HepG2 (cell line): Measurements from ENCODE around the gene PALMD. TPM values are rescaled to one million over a fixed set of nuclear protein-coding genes. Genes with fewer than 3 reads are reported as not detected.

ENCODE experiments used
- ATAC-seq: fragments of 200-7000 bp; cut with Tn5 transposase; 3 replicates; pipeline ENCODE4 v1.9.1; 2020; ENCODE audit warnings: mild to moderate bottlenecking, moderate library complexity
- BruUV-seq: library from RNA; stranded (reverse); fragments of 400-500 nt; replicated peaks from 2 replicates; lab custom pipeline; 2021; lab: Mats Ljungman, UMichigan
- CTCF ChIA-PET: fragments of 300-600 bp; formaldehyde crosslinking; extraction: SDS; loops from one replicate; lab custom pipeline; 2021; ENCODE audit warnings: low total read pairs, inconsistent platforms, low intra/inter-chr PET ratio; lab: Yijun Ruan, JAX
- POLR2A ChIA-PET: fragments of 350-600 bp; sonication (Branson Sonifier 250); formaldehyde crosslinking; loops from one replicate; lab custom pipeline; 2020; ENCODE audit warnings: antibody characterized with exemption, inconsistent platforms; lab: Yijun Ruan, JAX
- DNase-seq: peaks from one replicate; pipeline ENCODE4 v3.0.0-alpha.2; 2015; ENCODE audit warnings: low spot score
- FAIRE-seq: peaks from 3 replicates; lab custom pipeline; 2011; peaks lifted over from hg19 to GRCh38; lab: Jason Lieb, UNC
- H2AFZ ChIP-seq: one replicate; pipeline ENCODE4 v1.6.1; 2011; ENCODE audit warnings: low read length, inconsistent platforms
- H3K27ac ChIP-seq: fragments of 300-600 bp; 3 replicates; pipeline ENCODE4 v1.8.0; 2011; ENCODE audit warnings: mixed run types, mild to moderate bottlenecking, mixed read lengths, low read length, inconsistent platforms; ENCODE audit not compliant: insufficient read depth; ENCODE audit errors: extremely low read length
- H3K27me3 ChIP-seq, 2 experiments: fragments of 200-600 bp in 1 of 2; 2 replicates in 1 of 2; 3 replicates in 1 of 2; pipeline versions ENCODE4 v1.6.0 to v1.8.0; 2011; ENCODE audit warnings: low read length in 2 of 2, mild to moderate bottlenecking in 2 of 2, moderate library complexity in 2 of 2, inconsistent platforms in 1 of 2; ENCODE audit not compliant: insufficient read depth in 2 of 2, control insufficient read depth in 1 of 2
- H3K36me3 ChIP-seq, 2 experiments: fragments of 200-600 bp in 1 of 2; replicated peaks in 1 of 2; 2 replicates in 1 of 2; 3 replicates in 1 of 2; pipeline versions ENCODE4 v1.5.1 to v1.8.0; 2011; ENCODE audit warnings: low read length in 2 of 2, inconsistent platforms in 1 of 2; ENCODE audit not compliant: insufficient read depth in 2 of 2, control insufficient read depth in 1 of 2
- H3K4me1 ChIP-seq: 2 replicates; pipeline ENCODE4 v1.5.1; 2012; ENCODE audit warnings: low read length, inconsistent platforms; ENCODE audit not compliant: insufficient read depth
- H3K4me2 ChIP-seq: 2 replicates; pipeline ENCODE4 v1.6.0; 2011; ENCODE audit warnings: low read depth, low read length, inconsistent platforms
- H3K4me3 ChIP-seq, 3 experiments: fragments of 200-600 bp in 1 of 3; sonication (generic), shearing (Covaris generic) in 1 of 3; replicated peaks in 1 of 3; 2 replicates each; pipeline ENCODE4 v1.5.1; 2011 to 2016; ENCODE audit warnings: low read length in 3 of 3, inconsistent platforms in 2 of 3, low read depth in 2 of 3, mild to moderate bottlenecking in 2 of 3, control low read depth in 1 of 3, mixed read lengths in 1 of 3; ENCODE audit not compliant: insufficient read depth in 1 of 3
- H3K79me2 ChIP-seq: one replicate; pipeline ENCODE4 v1.6.1; 2011; ENCODE audit warnings: low read length, inconsistent platforms; ENCODE audit not compliant: insufficient read depth
- H3K9ac ChIP-seq: 2 replicates; pipeline ENCODE4 v1.6.0; 2011; ENCODE audit warnings: mild to moderate bottlenecking, low read depth, low read length, inconsistent platforms; ENCODE audit not compliant: insufficient read depth
- H3K9me3 ChIP-seq: 2 replicates; pipeline ENCODE4 v1.5.1; 2012; ENCODE audit warnings: mild to moderate bottlenecking, low read length
- H4K20me1 ChIP-seq: 2 replicates; pipeline ENCODE4 v1.6.0; 2011; ENCODE audit warnings: inconsistent platforms, mild to moderate bottlenecking, low read length, moderate library complexity; ENCODE audit not compliant: insufficient read depth
- BORCS8-MEF2B ChIP-seq: sonication (generic); formaldehyde crosslinking; IDR thresholded peaks from 2 replicates; pipeline ENCODE4 v1.8.0; 2022; ENCODE audit warnings: mild to moderate bottlenecking, missing genetic modification reagents
- DR1 ChIP-seq: sonication (generic); formaldehyde crosslinking; IDR thresholded peaks from 2 replicates; pipeline ENCODE4 v1.8.0; 2021; ENCODE audit warnings: mild to moderate bottlenecking, missing genetic modification reagents, inconsistent platforms
- GZF1 ChIP-seq: sonication (generic); formaldehyde crosslinking; IDR thresholded peaks from 2 replicates; pipeline ENCODE4 v1.5.1; 2020; ENCODE audit warnings: mild to moderate bottlenecking, missing genetic modification reagents
- HNRNPH1 ChIP-seq: fragments of 200-400 bp; formaldehyde crosslinking; optimal IDR thresholded peaks from 2 replicates; pipeline ENCODE3; 2017; ENCODE audit warnings: mild to moderate bottlenecking, low read depth, low read length
- ZNF335 ChIP-seq: sonication (generic); formaldehyde crosslinking; IDR thresholded peaks from 2 replicates; pipeline ENCODE4 v1.4.0; 2020; ENCODE audit warnings: missing genetic modification reagents
- ZNF337 ChIP-seq: sonication (generic); formaldehyde crosslinking; IDR thresholded peaks from 2 replicates; pipeline ENCODE4 v1.5.1; 2020; ENCODE audit warnings: missing genetic modification reagents, low read depth, mild to moderate bottlenecking, borderline replicate concordance
- ZNF563 ChIP-seq: sonication (generic); formaldehyde crosslinking; IDR thresholded peaks from 2 replicates; pipeline ENCODE4 v1.8.0; 2022; ENCODE audit warnings: mild to moderate bottlenecking, moderate library complexity, missing genetic modification reagents
- in situ Hi-C: cut with HindIII; loops from 2 replicates; pipeline ENCODE4 v1.10.0; 2017; ENCODE audit warnings: low pct_unique_long_range_greater_than_20kb; ENCODE audit not compliant: extremely low pct_ligation_motif_present
- intact Hi-C: fragments of 100-400 bp; cut with micrococcal nuclease; formaldehyde crosslinking; loops from one replicate; pipeline ENCODE4 v1.10.0; 2022; ENCODE audit not compliant: unreplicated experiment
- polyA plus RNA-seq, 8 experiments: library from polyadenylated mRNA; depleted of rRNA in 3 of 8; stranded (reverse) in 7 of 8; unstranded in 1 of 8; fragments of >200 nt; fragmentation: Illumina TruSeq in 4 of 8; extraction: Trizol in 4 of 8; gene quantifications; 2 replicates each; pipeline versions ENCODE4 v1.2.1 to v1.2.3, GENCODE V29; 2011 to 2016; ENCODE audit warnings: low read depth in 4 of 8, missing spikeins in 1 of 8, mixed read lengths in 1 of 8; ENCODE audit not compliant: insufficient read depth in 1 of 8
- total RNA-seq, 5 experiments: library from RNA; depleted of rRNA; stranded (reverse); fragments of >200 nt; fragmentation: Illumina TruSeq; extraction: Trizol; gene quantifications; 2 replicates each; pipeline ENCODE4 v1.2.3, GENCODE V29; 2016; ENCODE audit warnings: low read depth in 1 of 5
- TF ChIP-seq, protein P1 (sequence below): sonication (generic); formaldehyde crosslinking; IDR thresholded peaks from 2 replicates; pipeline ENCODE4 v1.5.0; 2020; ENCODE audit warnings: mild to moderate bottlenecking, missing genetic modification reagents
- TF ChIP-seq, protein P2 (sequence below): sonication (generic); formaldehyde crosslinking; IDR thresholded peaks from 2 replicates; pipeline ENCODE4 v1.4.0; 2020; ENCODE audit warnings: missing genetic modification reagents
- TF ChIP-seq, protein P3 (sequence below), 2 experiments: sonication (generic) in 1 of 2; formaldehyde crosslinking in 1 of 2; IDR thresholded peaks; 2 replicates each; pipeline versions ENCODE4 v1.6.1 to v1.9.0; 2014 to 2022; ENCODE audit warnings: antibody characterized with exemption in 1 of 2, borderline replicate concordance in 1 of 2, inconsistent platforms in 1 of 2, low read depth in 1 of 2, missing genetic modification reagents in 1 of 2

The PALMD gene
- total and polyA plus RNA-seq, 2 of the 13 experiments (the other 11 are each of a cell fraction or from before 2014, with no cell fraction given): 5.5 to 31.1 TPM

DNA sequence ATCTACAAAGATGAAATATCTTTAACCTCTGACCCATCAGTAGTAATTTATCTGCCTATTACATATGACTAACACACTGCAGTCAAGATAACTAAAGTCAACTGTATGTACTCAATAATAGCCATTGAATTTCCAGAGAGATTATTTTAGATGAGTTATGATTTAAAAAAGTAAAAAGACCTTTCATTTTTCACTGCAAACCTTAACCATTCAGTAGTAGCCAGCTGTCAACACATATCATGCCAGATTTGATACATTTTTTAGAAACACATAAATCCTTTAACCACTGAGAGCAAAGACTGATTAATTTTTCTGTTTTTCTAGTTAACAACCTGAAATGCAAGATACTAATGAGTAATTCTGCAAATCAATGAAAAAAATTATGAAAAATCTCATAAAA lies 31.0 kb downstream of the PALMD start:
- no peak overlapping the region for H3K9ac ChIP-seq
- CTCF ChIA-PET: no interaction called here
- no TSS peak for BruUV-seq

More for the DNA sequence above, 31.0 kb downstream of the PALMD start:
- H3K27ac ChIP-seq: no peak overlapping the region
- ATAC-seq (no peak), DNase-seq (no peak), FAIRE-seq (no peak)
- H3K79me2 ChIP-seq: no peaks in the 10 kb centered on the region
- H2AFZ ChIP-seq: no peak overlapping the region
- POLR2A ChIA-PET: no interaction called here
- no peak overlapping the region for H3K4me3 ChIP-seq
- intact Hi-C loops (no loop called here), in situ Hi-C loops (no loop called here)
- 0 out of 2 replicates have a peak, but pooled peaks cover 7% of the 10 kb centered on the region for H3K4me1 ChIP-seq
- no peak overlapping the region for H3K4me2 ChIP-seq
- H3K9me3 ChIP-seq: no peaks in the 10 kb centered on the region
- H3K36me3 ChIP-seq: peaks cover 13 to 54% of the 10 kb centered on the region in 2 experiments
- no peaks in the 10 kb centered on the region for H3K27me3 ChIP-seq
- no peaks in the 10 kb centered on the region for H4K20me1 ChIP-seq
- TF ChIP-seq DR1: no peak
- TF ChIP-seq GZF1 (CRISPR knock-in tag): no peak
- no peak for TF ChIP-seq ZNF563 (CRISPR knock-in tag)
- no peak for TF ChIP-seq BORCS8-MEF2B (CRISPR knock-in tag)
- no peak for TF ChIP-seq ZNF337 (CRISPR knock-in tag)
- TF ChIP-seq, protein P1, sequence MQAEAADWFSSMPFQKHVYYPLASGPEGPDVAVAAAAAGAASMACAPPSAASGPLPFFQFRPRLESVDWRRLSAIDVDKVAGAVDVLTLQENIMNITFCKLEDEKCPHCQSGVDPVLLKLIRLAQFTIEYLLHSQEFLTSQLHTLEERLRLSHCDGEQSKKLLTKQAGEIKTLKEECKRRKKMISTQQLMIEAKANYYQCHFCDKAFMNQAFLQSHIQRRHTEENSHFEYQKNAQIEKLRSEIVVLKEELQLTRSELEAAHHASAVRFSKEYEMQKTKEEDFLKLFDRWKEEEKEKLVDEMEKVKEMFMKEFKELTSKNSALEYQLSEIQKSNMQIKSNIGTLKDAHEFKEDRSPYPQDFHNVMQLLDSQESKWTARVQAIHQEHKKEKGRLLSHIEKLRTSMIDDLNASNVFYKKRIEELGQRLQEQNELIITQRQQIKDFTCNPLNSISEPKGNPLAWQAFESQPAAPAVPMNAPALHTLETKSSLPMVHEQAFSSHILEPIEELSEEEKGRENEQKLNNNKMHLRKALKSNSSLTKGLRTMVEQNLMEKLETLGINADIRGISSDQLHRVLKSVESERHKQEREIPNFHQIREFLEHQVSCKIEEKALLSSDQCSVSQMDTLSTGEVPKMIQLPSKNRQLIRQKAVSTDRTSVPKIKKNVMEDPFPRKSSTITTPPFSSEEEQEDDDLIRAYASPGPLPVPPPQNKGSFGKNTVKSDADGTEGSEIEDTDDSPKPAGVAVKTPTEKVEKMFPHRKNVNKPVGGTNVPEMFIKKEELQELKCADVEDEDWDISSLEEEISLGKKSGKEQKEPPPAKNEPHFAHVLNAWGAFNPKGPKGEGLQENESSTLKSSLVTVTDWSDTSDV: no peak
- no peak for TF ChIP-seq HNRNPH1
- TF ChIP-seq, protein P2, sequence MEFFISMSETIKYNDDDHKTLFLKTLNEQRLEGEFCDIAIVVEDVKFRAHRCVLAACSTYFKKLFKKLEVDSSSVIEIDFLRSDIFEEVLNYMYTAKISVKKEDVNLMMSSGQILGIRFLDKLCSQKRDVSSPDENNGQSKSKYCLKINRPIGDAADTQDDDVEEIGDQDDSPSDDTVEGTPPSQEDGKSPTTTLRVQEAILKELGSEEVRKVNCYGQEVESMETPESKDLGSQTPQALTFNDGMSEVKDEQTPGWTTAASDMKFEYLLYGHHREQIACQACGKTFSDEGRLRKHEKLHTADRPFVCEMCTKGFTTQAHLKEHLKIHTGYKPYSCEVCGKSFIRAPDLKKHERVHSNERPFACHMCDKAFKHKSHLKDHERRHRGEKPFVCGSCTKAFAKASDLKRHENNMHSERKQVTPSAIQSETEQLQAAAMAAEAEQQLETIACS: no peak
- TF ChIP-seq ZNF335 (CRISPR knock-in tag): no peak
- TF ChIP-seq, protein P3, sequence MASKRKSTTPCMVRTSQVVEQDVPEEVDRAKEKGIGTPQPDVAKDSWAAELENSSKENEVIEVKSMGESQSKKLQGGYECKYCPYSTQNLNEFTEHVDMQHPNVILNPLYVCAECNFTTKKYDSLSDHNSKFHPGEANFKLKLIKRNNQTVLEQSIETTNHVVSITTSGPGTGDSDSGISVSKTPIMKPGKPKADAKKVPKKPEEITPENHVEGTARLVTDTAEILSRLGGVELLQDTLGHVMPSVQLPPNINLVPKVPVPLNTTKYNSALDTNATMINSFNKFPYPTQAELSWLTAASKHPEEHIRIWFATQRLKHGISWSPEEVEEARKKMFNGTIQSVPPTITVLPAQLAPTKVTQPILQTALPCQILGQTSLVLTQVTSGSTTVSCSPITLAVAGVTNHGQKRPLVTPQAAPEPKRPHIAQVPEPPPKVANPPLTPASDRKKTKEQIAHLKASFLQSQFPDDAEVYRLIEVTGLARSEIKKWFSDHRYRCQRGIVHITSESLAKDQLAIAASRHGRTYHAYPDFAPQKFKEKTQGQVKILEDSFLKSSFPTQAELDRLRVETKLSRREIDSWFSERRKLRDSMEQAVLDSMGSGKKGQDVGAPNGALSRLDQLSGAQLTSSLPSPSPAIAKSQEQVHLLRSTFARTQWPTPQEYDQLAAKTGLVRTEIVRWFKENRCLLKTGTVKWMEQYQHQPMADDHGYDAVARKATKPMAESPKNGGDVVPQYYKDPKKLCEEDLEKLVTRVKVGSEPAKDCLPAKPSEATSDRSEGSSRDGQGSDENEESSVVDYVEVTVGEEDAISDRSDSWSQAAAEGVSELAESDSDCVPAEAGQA (IDR thresholded peaks at IDR 0.05; ENCODE audit: low read depth): no peak
- TF ChIP-seq, protein P3 (CRISPR knock-in tag; IDR thresholded peaks at IDR 0.05; ENCODE audit: borderline replicate concordance): no peak
